Renal cortex interstitium (tissue), 11 donors: Measurements from ENCODE around the gene SYNDIG1. TPM values are rescaled to one million over a fixed set of nuclear protein-coding genes. Genes with fewer than 3 reads are reported as not detected.

ENCODE experiments used
- DNase-seq, 11 donors: peaks; one replicate each; pipeline ENCODE4 v3.0.0-alpha.2; 2013; ENCODE audit warnings: low read depth in 9 of 11, low spot score in 4 of 11; ENCODE audit errors: extremely low read depth in 1 of 11
- polyA plus RNA-seq, 3 donors: library from polyadenylated mRNA; unstranded; fragments of 120-200 nt; gene quantifications; one replicate each; pipeline ENCODE4 v1.2.1, GENCODE V29; 2013; ENCODE audit not compliant: insufficient read length in 3 of 3

SYNDIG1 gene
- polyA plus RNA-seq, 3 donors = 7.5 to 10.6 (median 8.2) TPM

DNA sequence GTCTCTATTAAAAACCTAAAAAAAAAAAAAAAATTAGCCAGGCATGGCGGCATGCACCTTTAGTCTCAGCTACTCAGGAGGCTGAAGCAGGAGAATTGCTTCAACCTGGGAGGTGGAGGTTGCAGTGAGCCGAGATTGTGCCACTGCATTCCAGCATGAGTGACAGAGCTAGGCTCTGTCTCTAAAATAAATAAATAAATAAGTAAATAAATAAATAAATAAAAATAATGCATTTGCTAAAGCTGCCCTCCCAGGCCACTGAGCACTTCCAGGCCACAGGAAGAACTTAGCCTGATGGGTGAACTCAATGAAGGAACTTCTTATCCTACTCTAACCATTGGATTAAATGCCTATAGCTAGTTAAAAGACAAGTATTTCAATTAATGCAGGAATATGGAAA is 104.9 kb downstream of the SYNDIG1 start:
- no peak for DNase-seq

DNA sequence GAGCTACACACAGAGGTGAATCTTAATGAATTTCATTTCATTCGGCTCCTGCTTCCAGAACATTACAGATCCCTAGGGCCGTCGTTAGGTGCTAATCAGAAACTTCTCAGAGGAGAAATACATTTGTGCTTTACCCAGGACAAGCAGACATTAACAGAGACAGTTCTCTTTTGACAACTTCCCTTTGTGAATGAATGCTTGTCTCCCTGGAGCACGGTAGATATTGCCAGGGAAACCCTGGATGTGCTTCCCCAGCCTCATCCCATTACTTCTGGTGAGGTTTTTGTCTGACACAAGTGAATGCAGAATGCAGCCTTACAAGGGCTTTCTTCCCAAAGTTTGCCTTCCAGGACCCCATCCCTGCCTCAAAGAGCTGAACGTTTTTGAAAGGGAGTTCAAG is 105.4 kb downstream of the SYNDIG1 start:
- DNase-seq = no peak

DNA sequence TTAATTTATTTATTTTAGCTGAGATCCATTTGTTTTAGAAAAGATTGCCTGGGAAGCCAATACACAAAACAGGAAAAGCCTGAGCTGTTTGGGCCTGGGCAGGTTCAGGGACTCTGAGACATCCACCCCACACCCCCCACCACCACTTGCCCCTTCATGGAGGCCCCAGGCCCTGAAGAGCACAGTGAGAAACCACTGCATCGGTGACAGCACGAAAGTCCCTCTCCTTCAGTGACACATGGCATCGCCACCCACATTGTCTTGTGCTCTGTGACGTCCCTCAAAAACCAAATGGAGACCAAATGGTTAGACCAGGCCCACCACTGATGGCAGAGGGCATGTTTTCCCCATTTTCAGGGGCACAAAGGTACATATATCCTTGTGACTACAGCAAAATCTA is 106.4 kb downstream of the SYNDIG1 start:
- no peak for DNase-seq

DNA sequence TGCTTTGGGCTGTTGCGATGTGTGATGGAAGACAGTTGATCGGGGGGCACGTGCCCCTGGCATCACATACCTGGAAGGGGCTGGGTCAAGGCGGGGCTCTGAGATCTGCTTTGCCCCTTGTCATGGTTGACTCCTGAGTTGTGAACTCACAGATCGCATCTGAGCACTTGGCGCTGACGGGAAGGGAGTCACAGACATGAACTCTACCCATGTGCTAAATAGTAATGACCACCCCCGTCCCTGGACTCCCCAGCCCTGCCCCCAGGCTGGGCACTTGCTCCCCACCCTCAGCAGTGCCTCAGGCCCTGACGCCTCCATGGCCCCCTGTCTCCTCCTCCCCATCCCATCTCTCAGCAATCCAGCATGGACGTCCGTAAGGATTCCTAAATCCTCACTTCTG is 107.0 kb downstream of the SYNDIG1 start:
- DNase-seq = no peak

DNA sequence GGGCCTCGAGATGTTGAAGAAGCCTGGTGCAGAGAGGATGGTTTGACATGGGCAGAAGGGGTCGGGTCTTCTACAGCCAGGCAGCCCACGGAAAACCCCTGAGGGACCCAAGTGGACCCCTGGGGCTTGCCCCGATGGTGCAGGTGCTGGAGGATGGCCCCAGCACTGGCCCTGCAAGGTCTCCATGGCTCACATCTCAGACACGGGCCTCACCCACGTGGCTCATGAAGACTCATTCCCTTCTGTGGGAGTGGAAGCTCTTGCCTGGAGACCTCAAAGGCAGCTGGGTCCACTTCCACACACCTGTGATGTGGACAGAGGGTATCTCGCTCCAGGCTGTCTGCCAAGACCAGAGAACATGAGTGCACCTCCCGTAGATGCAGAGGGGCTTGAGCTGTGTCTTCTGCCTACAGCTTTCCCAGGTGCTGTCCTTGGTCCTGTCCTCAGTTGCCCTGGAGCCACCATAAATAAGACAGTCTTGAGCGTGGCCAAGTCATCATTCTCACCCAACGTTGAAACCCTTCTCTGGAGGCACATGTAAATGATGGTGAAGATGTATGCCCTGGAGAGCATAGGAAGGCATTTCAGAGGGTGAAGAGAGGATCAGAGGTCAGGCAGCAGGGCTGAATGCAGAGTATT is 108.0 kb downstream of the SYNDIG1 start:
- no peak for DNase-seq

DNA sequence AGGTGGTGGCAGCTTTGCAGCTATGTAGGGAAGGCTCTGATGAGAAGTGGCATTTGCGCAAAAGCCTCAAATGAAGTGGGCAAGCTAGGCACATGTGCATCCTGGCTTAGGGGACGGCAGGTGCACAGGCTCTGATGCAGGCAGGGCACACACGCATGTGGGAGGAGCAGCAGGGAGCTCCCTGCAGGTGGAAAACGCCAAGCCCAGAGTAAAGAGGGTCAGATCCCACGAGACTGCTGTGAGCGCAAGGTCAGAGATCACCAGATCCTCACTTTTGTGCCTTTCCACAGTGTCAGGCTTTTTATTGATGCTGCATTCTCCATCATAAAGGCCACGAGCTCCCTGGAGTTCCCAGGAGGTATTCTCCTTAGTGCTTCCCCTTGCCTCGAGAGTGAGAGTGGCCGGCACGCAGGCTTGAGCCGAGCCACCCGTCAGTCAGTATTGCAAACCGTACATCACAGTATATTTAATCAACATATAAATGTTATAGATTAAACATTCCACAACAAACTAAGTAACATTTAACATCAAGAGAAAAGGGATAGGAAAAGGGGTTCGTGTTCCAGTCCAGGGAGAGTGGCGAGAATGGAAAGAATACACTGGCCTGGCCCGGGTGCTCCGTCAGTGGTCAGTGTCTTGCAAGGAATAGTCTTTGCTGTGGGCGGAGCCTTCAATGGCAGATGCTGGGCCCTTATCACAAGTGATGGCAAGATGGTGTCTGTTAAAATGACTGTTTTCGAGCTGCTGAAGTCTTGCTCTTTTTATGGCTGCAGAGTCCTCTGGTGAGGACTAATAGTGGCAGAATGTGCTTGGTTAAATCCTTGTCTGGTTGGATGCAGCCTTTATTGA is 109.4 kb downstream of the SYNDIG1 start:
- no peak for DNase-seq

DNA sequence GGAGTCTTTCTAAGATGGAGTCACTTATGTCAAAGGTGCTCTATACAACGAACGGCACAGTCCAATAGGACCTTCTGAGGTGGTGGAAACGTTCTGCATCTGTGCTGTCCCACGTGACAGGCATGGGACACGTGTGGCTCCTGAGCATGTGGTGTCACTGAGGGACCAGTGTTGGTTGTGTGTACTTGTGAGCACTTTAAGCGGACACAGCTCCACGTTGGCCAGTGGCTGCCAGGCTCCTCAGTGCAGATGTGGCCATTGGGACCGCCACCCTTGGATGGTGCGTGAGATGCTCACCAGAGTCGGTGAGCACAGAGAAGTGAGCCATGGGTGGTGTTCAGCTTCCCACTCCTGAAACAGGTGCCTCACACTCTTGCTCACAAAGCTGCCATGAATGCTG is 110.0 kb downstream of the SYNDIG1 start:
- no peak for DNase-seq

DNA sequence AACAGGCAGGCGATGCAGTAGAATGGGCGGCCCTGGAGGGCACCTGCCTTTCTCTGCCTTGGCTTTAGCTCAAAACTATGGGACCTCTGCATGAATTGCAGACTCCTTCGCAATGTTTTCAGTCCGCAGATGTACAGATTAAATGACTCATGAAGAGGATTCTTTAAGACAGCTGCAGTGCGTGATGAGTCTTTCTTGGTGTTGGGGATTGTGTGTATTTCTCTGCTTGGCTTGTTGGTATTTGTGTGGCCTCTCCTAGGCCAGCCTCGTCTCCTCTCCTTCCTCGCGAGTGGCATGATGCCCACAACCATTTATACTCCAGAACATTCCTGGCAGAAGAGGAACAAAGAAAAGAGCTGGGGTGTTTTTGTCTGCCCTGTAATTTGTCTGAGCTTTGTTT is 110.6 kb downstream of the SYNDIG1 start:
- DNase-seq = no peak

DNA sequence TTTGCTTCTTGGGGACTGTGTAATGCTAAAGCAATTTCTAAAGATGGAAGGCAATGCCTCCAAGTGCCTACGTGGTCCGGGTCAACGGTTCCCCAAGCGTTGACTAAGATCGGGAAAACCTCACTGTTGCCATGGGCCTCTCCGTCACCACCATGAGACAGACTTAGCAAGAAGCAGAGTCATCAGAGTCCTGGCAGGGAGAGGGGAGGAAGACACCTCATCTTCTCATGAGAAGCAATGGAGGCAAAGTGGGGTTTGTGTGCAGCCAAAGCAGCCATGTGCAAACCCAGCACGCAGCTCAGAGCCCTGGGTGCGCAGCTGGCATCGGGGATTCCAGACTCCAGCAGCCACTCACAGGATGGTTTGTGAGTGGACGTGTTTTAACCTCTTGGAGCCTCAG is 111.4 kb downstream of the SYNDIG1 start:
- DNase-seq = no peak

DNA sequence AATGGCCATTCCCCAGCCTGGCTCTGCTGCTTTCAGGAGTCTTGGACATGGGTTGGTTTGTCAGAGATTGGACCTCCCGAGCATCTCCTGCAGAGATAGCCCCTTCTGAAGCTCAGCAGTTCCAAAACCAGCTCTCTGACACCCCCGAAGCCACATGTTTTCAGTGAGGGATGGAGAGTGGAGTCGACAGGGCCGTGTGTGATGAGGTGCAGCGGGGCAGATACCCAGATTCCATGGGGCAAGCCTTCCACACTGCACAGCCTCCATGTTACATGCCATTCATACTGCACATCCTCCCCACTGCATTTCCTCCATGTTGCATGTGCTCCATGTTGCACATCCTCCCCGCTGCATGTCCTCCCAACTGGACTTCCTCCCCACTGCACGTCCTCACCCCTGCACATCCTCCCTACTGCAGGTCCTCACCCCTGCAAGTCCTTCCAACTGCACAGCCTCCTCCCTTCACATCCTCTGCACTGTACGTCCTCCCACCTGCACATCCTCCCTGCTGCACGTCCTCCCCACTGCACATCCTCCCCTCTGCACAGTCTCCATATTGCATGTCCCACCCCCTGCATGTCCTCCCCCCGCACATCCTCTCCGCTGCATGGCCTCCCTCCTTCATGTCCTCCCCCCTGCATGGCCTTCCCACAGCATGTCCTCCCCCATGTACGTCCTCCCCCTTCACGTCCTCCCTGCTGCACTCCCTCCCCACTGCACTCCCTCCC is 112.2 kb downstream of the SYNDIG1 start:
- no peak for DNase-seq

DNA sequence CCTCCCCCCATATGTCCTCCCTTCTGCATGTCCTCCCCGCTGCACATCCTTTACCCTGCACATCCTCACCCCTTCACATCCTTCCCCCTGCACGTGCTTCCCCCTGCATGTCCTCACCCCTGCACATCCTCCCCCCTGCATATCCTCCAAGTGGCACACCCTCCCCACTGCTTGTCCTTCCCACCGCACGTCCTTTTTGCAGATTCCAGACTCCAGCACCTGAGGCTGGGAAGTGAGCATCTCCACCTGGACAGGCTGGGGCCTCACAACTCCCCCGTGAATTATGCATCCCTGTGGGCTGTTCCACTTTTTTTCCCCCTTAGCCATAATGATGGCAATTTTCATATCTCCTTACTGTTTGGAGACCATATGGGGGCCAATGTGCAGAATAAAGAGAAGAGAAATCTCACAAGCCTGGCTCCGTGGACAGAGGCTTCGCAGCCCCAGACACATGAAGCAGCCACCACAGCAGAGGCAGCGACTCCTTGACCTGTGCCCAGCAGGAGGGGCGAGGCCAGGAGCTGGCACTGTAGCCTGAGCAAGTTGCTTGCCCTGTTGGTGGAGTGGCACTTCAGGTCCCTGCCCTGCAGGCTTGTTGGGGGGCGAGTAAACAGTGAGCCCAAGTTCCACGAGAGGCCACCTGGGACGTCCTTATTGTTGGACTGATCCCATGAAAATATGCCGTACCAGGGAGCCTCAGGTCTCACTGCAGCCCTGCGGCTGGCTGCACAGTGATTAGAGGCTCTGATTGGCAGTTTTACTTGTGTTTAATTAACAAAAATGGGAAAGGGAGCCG is 113.1 kb downstream of the SYNDIG1 start:
- DNase-seq = no peak

DNA sequence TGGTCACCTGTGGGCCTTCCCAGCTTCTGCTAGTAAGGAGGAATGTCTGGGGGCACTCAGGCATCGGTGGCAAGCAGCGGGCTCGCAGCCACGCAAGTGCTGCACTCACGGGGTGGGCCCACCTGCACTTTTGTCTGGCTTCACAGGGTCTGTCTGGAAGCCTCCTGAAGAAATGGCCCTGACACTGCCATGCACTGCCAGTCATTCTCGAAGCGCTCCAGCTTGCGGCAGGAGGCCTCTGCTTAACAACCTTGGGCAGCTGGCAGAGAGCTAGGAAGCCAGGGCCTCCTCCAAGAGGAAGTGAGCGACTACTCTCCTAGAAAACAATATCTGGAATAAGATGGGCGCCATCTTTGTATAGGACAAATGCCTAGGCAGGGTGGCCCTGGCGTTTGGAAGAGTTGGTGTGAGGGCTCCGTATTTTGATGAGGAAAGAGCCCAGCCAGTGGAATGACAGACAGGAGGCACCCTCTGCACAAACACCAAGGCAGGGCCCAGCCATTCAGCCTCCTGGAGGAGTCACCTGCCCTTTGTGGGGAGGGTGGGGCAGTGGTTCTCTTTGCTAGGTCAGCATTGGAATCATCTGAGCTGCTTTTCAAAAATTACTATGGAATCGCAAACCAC is 113.9 kb downstream of the SYNDIG1 start:
- DNase-seq = no peak

DNA sequence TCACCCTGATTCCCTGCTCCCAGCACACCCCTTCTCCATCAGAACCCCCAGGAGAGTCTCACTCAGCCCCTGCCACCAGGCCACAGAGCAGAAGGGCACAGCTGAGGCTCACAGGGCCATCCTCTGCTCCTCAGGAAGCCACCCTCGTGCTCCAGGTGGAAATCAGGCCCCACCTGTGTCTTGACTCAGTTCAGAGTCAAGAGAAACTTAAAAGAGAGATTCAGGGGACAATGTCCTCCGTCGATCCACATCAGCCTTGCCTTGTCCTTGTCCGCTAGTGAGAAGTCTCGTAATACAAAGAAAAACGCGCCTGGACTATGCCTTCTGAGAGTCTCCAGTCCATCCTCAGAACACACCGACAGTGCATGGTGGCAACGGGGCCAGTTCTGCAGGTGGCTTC is 114.6 kb downstream of the SYNDIG1 start:
- DNase-seq = no peak

DNA sequence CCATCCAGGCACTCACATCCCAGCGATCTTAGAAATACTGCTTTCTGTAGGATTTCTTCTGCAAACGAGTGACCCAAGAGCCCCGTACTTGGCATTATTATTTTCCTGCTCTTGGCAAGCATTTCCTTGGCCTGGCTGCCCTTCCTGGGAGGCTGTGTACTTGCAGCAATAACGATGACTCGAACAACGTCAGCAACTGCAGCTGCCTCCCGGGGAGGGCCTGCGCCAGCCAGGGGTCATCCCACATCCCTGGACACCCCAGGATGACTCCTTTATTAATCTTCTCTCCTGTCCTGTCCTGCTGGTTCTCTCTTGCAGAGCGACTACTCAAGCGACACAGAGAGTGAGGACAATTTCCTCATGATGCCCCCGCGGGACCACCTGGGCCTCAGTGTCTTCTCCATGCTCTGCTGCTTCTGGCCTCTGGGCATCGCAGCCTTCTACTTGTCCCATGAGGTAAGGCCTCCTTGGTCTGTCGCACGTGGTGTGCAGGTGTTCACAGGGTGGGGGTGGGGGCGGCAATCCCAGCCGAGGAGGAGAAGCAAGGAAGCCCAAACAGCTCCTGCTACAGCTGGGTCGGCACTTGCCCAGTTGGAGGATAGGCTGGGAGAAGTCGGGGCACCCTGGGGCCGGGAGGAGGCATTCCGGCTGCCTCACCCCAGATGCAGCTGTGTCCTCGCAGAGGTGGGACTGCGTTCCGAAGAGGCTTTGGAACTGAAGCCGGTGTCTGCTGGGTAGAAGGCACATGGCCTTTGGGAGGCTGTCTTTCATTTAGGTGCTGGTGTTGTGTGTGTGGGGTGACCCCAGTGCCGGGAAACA is 115.3 kb downstream of the SYNDIG1 start:
- DNase-seq = no peak

DNA sequence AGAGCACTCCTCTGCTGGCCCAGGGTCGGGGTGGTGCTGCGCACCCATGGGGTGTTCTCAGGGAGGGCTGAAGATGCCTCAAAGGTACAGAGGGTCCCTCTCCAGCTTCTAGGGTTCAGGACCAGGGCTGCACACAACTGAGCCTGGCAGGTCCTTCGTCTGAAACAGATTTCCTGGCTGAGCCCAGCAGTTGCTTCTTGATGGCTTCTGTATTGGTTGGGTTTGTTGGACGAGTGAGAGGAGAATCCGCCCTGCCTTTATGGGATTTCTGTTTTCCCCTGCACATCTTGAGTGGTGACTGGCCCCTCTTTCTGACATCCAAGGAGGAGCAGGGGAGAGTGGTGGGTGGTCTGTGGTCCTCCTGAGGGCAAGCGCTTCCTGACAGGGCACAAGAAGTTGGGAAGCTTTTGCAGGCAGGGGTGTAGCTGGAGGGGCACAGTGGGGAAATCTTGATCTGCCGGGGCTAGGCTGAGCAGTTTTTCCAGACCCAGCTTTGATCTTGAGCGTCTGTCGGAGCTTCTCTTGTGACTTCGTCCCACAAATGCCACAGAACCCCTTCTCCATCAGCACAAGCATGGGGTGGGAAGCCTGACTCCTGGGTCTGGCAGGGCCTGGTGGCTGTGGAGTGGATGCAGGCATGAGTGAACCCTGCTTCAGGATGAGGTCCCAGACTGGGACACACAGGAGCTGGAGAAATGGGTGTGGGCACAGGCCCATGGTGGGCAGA is 116.5 kb downstream of the SYNDIG1 start:
- no peak for DNase-seq

DNA sequence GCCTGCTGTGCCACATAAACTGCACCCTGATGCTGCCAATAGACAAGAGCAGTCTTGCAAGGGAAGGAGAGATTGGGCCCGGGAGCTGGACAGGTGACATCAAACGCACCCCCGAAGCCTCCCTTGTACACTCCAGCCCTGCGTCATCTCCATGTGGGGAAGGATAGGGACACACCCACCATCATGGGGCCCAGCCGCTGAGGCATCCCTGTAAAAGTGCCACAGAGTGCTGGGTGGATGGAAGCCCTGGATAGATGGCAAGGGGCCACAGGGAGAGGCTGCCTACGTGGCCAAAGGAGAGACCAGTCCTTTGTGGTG is 117.1 kb downstream of the SYNDIG1 start:
- no peak for DNase-seq

DNA sequence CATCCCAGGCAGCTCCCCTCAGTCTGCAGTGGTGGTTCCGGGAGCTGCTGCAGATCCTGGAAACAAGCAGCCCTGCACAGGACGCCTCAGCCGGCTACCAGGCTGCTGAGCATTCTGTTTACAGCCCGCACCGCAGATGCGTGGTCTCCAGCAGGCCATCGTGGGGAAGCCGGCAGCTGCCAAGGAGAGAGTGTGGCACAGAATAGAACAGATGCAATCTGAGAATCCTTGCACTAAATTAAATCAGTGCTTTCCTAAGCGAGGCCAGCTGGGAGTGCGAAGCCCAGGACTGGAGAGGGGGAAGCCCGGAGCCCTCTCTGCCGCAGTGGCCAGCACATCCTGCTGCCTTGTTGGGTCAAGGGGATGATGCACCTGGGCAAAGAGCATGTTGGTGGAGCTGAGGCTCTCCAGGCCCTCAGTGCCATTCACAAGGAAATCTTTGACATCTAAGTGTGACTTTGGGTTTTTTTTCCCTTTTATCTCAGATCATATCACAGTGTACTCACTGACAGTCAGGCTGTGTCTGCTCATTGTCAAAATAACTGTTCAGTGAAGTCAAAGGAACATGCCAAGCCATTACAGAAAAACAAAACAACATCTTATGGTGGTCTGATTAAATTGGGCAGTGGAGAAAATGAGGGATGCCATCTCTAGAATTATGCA is 118.1 kb downstream of the SYNDIG1 start:
- DNase-seq = no peak
